NCI-H1105 (cell line): ENCODE measurements around the gene PGBD5.

Experiments
- DNase-seq: peaks from one replicate; lab custom pipeline; 2025; lab: John Stamatoyannopoulos, UW

Gene PGBD5

DNA sequence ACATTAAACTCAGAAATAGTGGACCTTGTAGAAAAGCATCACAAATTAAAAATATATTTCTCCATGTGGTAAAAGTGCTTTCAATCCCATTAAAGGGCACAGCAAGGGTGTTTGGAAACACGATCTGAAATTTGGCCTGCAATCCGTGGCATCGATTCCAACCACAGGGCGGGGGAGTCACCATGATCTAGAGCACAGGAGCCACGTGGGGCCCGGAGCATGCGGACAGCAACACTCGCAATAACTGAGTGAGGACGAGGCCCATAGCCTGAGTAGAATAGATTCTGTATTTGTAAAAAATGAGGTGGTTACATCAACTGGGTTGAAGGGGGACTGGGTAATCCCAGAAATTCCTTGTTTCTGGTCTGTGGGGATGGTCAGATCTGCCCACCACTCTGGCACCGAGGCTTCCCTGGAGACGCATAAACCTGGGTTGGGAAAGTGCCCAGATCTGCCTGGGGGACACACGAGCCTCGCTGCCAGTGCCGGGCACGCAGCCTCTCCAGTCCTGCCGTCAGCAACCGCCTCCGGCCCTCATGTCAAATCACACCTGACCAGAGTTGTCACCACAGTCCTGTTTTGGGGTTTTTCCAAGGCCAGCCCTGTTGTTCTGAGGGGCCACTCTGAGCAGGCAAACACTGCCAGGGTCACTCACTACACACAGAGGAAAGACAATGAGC lies 104.3 kb downstream of the PGBD5 start:
- DNase-seq: no peak

DNA sequence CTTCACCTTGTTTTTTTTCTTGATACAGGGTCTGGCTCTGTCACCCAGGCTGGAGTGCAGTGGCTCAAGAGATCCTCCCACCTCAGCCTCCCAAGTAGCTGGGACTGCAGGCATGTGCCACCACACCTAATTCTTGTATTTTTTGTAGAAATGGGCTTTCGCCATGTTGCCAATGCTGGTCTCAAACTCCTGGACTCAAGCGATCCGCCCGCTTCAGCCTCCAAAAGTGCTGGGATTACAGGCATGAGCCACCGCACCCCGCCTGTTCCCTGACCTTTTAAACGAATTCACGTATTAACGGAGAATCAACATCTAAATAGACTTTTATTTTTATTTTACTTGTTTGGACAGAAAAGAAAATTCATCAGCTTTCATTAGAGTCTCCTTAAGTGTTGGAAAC lies 104.8 kb downstream of the PGBD5 start:
- no peak for DNase-seq

DNA sequence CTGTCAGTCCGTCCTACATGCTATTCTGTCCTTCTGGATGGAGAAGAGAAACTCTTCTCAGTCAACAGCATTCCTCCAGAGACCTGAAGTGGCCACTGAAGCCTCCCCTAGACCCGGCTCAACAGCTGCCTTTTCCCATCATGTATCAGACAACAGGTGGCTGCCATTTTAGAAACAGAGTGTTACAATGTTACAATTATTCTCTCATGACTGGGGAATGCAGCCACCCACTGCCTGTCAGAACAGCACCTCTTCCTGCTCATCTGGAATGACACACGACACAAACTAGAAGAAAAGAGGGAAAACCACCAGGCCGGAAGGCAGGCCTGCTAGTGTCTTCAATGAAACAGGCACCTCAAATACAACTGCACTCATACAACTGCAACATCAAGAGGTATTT lies 105.3 kb downstream of the PGBD5 start:
- no peak for DNase-seq

DNA sequence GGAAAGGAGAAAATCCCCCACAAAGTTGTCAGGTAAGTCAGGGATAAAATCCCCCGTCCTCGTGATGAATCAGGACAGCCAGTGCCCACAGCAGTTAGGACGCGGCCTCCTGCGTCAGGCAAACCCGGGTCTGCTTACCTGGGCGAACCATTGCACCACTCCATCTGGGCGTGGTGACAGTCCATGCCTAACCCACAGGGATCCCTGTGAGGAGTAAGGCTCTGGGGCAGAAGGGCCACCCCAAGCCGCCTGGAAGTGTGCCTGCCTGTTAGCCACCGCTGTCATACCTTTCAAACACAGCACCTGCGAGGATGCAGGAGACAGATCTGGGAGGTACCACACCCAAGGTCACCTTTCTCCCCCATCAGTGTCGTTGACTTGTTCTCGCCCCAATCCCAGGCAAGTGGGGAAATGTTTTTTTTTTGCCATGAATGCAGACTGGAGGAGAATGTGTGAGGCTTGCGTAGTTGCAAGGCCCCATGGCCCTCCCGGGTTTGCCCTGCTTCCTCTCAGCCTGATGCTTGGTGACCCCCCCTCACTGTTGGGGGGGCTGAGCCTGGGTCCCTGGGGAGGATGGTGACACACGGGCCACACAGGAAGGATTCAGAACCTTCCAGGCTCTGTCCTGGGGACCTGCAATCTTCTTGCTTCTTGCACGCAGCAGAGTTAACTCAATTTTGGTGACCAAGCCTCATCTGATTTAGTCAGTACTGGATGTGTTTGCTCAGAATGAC lies 107.0 kb downstream of the PGBD5 start:
- DNase-seq: no peak

DNA sequence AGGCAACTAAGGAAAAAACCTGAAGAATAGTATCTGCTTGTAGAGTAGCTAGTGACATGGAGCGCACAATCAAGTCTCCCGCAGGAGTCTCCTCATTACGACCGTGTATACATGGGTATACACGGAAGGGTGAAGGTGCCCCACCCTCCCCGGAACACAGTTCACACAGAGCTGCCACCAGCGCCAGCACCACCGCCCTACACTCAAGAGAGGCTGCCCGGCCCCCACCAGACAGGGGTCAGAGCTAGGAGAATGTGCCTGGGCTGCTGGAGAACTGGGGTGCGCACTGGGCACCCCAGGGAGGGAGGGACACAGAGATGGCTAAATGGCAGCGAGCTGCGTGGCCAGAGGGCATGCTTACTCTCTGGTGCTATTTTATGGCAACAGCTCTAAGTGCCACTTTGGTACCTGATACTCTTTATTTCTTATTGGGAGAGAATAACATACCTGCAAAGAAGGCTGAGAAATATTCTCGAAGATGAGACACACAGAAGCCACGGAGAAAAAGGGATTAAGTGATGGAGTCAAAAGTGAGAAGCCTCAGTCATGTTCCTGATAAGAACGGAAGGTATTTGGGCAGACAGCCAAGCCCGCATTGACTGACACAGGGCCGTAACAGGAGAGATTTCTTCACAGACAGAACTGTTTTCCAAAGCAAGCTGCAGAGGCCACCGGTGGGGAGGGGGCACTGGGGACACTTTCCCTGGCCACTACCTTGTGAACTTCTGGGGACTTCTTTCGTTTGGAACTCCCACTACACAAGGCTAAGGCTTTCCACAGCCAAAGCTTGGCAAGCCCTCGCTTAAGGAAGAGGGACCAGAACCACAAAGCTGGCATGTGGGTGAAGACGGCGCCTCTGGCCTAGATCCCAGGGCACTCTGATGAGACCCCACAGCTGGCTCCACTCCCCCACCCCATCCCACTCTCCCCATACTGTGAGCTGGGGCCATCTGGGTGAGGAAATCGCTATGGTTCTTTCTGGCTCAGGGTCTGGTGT lies 108.0 kb downstream of the PGBD5 start:
- DNase-seq: no peak

DNA sequence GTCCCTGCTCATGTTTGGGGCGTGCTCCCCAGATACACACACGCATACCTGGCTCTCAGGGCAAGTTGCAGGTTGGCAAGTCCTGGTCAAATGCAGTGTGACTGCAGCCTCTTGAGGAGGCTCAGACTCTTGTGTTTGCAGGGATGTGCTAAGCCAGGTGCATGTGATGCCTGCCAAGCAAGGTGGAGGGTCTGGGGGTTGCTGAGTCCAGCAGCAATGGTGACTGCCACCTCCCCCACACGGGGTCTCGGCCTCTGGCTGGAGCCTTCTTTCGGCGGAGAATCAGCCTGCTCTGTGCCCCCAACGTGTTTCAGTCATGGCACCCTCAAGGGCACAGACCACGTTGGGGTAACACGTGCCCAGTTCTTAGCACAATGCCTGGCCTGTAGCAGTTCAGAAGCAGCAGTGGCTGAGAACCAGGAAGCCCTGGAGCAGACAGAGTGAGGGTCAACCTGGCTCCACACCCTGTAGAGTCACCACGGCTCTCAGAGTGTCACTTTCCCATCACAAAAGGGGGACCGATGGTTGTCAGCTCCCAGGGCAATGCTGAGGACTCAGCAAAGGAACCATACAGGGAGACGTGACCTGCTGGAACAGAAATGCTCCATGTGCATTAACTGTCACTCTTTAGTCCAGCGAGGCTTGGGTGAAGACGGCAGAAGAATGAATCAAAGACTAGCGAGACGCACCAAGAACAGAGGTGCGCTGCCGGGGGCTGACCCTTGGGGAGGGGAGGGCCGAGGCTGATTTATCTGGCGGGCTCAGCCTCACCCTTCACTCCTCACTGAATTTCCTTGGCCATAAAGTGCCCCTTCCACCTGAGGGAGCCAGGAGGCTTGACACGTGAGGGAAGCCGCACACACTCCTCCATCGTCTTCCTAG lies 109.0 kb downstream of the PGBD5 start:
- no peak for DNase-seq

DNA sequence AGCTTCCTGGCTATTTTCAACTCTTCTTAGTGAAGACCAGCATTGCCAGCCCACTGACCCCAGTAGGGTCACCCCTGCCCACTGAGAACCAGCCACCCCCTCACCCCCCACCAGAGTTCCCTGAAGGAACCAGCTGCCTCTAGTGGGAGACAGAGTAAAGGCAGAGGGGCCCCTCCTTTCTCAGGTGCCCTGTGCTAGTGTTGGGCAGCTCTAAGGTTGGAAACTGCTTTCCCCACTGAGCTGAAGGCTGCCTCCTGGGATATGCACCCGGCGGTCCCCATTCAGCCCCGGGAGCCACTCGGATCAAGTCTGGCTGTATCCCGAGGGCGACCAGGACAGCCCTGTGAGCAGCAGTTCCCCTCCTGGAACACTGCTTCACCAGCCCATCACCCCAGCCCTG lies 111.0 kb downstream of the PGBD5 start:
- no peak for DNase-seq

DNA sequence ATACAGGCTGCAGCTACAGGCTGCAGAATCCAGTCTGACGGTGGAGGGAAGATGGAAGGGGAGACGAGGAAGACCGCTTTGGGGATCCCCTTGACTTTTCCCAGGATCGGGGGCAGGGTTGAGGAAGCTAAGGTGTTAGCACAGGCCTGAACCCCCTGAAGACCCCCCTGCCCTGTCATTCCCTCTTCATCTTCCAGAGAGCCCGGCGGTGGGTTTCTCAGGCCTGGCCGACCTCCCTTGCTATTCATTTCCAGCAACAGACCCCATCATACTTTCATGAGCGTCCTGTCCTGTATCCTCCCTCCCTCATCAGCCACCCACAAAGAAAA lies 112.0 kb downstream of the PGBD5 start:
- DNase-seq: no peak

DNA sequence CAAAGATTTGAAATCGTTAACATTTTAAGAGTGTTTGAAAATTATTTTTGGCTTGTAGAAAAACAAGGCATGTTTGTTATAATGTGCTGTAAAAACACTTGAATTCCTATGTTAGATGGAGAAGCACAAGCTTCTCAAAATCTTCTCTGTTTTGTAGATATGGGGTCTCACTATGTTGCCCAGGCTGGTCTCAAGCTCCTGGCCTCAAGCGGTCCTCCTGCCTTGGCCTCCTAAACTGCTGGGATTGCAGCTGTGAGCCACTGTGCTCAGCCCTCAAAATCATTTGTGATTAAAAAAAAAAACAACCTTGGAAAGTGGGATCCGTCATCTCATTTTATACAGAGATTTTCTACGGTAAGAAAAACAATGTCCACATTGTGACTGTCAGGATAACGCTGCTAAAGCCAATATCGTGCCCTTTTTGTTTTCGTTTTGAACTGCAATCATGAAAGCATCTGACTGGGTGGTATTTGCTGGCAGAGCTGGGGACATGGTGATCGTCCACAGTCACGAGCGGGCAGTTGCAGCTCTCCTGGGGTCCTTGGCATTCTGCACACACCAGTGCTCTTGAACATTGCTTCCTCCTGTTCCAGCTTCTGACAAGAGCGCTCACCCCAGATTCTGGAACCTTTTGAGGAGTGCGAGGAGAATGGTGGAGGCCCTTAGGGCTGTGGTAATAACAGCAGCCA lies 112.5 kb downstream of the PGBD5 start:
- DNase-seq: no peak

DNA sequence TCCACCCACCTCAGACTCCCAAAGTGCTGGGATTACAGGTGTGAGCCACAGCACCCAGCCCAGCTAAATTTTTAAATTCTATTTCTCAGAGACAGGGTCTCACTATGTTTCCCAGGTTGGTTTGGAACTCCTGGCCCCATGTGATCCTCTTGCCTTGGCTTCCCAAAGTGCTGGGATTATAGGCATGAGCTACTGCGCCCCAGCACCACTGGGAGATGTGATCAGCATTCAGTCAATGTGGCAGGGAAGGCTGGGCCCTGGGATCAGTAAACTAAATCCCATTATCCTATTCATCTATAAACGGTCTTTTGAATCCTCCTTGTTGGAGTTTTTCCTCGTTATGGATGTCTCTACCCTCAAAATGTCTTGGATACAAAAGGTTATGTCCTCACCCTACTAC lies 113.5 kb downstream of the PGBD5 start:
- DNase-seq: no peak

DNA sequence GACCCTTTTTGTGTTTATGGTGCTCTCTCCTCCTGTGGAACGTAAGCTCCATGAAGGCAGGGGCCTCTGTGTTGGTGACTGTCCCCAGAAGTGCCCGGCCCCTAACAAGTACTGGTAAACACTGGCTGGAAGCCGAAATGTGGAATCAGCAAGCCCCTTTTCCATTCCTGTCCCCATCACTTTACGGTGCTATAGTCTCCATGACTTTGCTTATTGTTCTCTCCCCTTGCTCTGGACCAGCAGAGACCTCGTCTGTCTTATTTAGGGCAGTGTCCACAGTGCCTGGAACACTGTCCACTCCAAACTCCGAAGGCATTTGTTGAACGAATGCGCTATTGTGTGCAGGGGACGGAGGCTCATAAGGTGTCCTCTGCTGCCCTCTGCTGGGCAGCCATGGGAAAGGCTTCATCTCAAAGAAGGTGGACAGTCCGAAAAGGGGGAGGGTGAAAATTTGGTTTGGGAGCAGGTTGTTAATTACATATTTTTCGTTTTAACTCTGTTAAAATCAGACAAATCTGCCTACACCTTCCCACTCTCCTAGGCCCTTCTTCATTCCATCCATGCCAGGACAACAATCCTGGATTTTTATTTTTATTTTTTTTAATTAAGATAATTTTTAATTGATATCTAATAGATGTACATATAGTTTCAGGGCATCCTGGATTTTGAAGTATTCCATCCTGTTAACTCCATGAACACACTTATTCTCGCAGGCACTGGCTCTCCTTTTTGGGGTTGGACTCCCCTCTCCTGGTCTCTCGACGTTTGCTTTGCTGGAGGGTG lies 115.6 kb downstream of the PGBD5 start:
- peak; percentile 20 for DNase-seq

DNA sequence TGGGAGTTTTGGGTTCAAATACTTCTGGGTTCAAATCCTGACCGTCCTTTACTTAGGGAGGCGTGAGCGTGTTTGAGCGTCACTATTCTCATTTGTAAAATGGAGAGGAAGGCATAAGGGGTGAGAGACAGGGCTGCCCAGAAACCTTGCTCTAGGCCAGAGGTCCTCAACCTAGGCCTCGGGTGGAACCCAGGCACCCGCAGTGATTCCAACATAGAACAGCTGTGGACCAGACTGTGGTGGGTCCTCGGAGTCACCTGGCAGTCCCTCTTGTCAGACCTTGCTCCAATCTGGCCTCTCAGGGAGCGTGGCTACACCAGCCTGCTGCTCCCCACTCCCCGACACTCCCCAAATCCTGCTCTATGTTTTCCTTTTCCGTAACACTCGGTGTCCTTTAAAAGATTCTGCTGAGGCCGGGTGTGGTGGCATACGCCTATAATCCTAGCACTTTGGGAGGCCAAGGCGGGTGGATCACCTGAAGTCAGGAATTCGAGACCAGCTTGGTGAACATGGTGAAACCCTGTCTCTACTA lies 116.4 kb downstream of the PGBD5 start:
- DNase-seq: no peak

DNA sequence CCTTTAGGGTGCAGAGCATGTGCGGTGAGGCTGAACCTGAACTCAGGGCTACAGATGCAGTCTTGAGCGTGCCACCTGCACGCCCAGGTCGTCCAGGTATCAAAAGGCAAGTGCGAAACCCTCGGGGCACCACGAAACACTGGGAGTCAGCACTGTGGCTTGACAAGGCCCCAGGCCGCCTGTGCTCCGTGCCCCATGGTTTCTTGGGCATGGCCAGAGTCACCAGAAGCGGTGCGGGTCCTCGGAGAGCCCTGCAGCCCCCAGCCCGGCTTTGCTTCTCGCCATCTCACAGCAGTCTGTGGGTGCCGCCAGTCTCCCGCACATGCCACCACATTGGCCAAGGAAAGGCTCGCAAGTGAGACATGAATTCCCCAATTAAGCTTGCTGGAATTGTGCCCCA lies 117.3 kb downstream of the PGBD5 start:
- no peak for DNase-seq

DNA sequence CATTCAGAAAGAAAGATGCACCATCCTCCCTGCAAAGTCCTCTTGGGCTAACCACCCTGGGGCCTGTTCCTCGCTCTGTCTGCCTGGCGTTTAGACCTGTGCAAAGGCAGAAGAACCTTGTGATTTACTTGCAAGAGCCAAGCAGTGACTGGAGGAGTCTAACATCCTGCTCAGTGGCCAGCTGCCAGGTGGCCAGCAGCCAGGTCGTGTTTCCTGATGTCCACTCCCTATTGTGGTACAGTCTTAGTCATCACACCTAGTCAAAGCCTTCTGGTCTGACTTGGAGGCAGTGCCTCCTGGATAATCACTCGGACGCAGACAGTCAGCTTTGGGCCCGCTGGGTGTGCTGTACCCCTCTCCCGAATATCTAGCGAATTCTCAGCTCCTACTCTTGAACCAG lies 118.1 kb downstream of the PGBD5 start:
- no peak for DNase-seq

DNA sequence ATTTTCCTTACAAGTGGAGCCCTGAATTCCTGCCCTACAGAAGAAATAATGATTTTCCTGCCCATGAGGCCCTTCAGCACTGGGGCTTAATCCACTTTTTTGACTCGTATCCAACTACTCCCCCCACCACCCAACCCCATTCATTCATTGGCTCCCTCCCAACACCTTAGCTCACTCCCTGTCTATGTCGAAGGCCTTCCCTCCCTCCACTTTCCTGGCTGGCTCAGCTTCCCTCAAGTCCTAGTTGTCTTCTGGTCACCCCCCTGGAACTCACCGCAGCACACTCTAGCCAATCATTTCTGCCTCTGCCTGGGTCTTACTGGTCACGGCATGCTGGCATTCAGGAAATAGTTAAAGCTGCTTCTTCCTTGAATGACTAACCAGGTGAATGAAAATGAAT lies 118.9 kb downstream of the PGBD5 start:
- DNase-seq: no peak

DNA sequence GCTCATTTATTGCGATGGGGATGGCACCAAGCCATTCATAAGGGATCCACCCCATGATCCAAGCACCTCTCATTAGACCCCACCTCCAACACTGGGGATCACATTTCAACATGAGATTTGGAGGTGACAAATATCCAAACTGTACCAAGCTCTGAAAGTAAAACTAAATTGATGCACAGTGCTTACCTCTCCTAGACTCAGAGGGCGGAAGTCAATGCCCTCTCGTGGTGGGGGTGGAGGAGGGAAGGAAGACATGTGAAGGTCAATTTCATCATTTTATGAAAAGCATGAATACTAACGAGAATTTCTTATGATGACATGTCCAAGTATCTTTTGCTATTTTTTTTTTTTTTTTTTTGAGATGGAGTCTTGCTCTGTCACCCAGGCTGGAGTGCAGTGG lies 120.0 kb downstream of the PGBD5 start:
- no peak for DNase-seq

DNA sequence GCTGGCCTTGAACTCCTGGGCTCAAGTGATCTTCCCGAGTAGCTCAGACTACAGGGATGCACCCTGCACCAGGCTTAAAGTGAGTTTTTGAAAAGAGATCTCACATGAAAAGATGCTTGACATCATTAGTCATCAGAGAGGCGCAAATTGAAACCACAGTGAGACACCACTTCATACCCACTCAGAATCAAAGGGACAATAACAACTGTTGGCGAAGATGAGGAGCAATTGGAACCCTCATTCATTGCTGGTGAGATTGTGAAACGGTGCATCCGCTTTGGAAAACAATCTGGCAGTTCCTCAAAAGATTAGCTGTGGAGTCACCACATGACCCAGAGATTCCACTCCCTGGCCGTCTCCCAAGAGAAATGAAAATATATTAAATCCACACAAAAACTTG lies 122.3 kb downstream of the PGBD5 start:
- no peak for DNase-seq

DNA sequence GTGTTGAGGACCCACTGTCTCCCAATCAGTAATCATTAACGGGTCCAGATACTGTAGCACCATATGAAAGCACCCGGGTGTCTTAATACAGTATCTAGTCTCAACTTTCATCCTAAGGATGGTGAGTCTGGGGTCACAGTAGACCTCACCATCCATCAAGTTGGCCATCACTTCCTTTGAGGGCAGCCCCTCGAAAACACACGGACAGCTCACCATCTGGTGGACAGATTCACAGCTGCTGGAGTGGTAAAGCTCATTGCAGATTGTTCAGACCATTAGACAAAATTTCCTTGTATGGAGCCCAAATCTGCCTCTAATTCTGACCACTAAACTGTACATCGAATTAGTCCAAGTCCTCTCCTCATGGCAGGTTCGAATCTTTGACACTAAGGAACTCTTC lies 123.1 kb downstream of the PGBD5 start:
- no peak for DNase-seq

DNA sequence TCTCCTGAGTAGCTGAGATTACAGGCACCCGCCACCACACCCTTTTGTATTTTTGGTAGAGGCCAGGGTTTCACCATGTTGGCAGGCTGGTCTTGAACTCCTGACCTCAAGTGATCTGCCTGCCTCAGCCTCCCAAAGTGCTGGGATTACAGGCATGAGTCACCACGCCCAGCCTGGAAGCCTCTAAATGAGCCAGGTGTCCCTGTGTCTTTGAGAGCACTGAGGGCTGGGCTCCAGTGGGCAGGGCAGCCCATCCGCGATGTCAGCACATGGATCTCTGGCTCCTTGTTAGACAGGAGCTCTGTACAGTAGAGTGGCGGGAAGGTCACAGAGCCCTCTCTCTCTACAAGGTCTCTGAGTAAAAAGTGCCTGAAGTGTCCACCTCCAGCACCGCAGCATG lies 124.3 kb downstream of the PGBD5 start:
- DNase-seq: no peak

DNA sequence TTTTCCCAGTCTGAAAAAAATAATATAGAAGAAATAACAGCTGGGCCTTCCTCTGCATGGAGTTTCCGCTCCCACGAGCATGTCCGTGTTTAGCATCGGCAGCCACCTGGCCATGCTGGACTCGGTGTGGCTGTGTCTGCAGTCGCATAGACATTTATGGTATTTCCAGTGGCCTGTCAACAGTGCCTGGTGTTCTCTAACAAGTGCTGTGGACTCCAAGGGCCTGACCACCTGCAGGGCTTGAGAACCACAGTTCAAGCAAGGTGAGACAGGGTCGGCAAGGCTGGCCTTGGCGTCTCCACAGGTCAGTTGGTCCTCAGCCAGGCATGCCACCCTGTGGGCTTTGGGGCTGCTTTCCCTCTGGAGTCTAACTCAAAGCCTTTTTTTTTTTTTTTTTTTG lies 124.8 kb downstream of the PGBD5 start:
- no peak for DNase-seq
